Right lung (tissue), 10 donors: Measurements from ENCODE around the gene USP30. TPM values are rescaled to one million over a fixed set of nuclear protein-coding genes. Genes with fewer than 3 reads are reported as not detected.
"Not testable (repeated sequence)": the region's sequence is repeated elsewhere in the genome, so short reads cannot be mapped to it uniquely, and the experiment has no call there.

Source experiments
- DNase-seq, 2 donors: peaks; one replicate each; pipeline ENCODE4 v3.0.0-alpha.2; 2013
- long read RNA-seq, 8 donors: transcript quantifications; one replicate each; lab custom pipeline, GENCODE V29; 2026
- polyA plus RNA-seq, 5 donors: library from polyadenylated mRNA; unstranded; fragments of 120-200 nt; gene quantifications; one replicate each; pipeline versions ENCODE4 v1.2.1 to v1.2.3, GENCODE V29; 2013; ENCODE audit warnings: inconsistent platforms in 1 of 5, low replicate concordance in 1 of 5; ENCODE audit not compliant: insufficient read length in 5 of 5, insufficient read depth in 1 of 5

Gene USP30
- polyA plus RNA-seq = 10 to 100 TPM; 20.2 to 29.3 (median 24.6) TPM
- long read RNA-seq, donor 1, partial matches to known transcripts = 0 of 3 reads
- long read RNA-seq, donor 1, other reads (novel, unspliced or antisense) = 0 of 3 reads
- long read RNA-seq, donor 2, transcript USP30-201 (13 exons, 3,742 nt) = major isoform, 5 of 5 reads
- long read RNA-seq, donor 2, partial matches to known transcripts = 0 of 5 reads
- long read RNA-seq, donor 2, other reads (novel, unspliced or antisense) = 0 of 5 reads
- long read RNA-seq, donor 3, partial matches to known transcripts = 0 of 2 reads
- long read RNA-seq, donor 3, other reads (novel, unspliced or antisense) = 0 of 2 reads
- long read RNA-seq, donor 4, partial matches to known transcripts = 11 of 30 reads
- long read RNA-seq, donor 4, other reads (novel, unspliced or antisense) = 15 of 30 reads
- long read RNA-seq, donor 5, partial matches to known transcripts = 7 of 49 reads
- long read RNA-seq, donor 5, other reads (novel, unspliced or antisense) = 38 of 49 reads
- long read RNA-seq, donor 6, transcript USP30-201 (13 exons, 3,742 nt) = major isoform, 5 of 33 reads
- long read RNA-seq, donor 6, partial matches to known transcripts = 22 of 33 reads
- long read RNA-seq, donor 6, other reads (novel, unspliced or antisense) = 6 of 33 reads
- long read RNA-seq, donor 7, partial matches to known transcripts = 0 of 4 reads
- long read RNA-seq, donor 7, other reads (novel, unspliced or antisense) = 0 of 4 reads
- long read RNA-seq, donor 8, partial matches to known transcripts = 6 of 27 reads
- long read RNA-seq, donor 8, other reads (novel, unspliced or antisense) = 21 of 27 reads

GRCh38 chr12:109052414-109053323 is at the start of gene USP30:
Gene USP30 (plus strand): TSS chr12:109052576. CDS start chr12:109052679, 103 bp downstream.
- peak; percentile 85 to 86 for DNase-seq

GRCh38 chr12:109004017-109004416 is 48.4 kb upstream of the USP30 start:
- no peak for DNase-seq

GRCh38 chr12:109009766-109010165 is 42.6 kb upstream of the USP30 start:
- no peak for DNase-seq

- DNase-seq = no peak
Measured at GRCh38 chr12:109010259-109010658, 42.1 kb upstream of the USP30 start.

GRCh38 chr12:109014984-109015765 is 37.2 kb upstream of the USP30 start:
- no peak for DNase-seq

GRCh38 chr12:109016016-109016415 is 36.4 kb upstream of the USP30 start:
- no peak for DNase-seq

- DNase-seq = no peak
Measured at GRCh38 chr12:109016978-109017377, 35.4 kb upstream of the USP30 start.

GRCh38 chr12:109018296-109018695 is 34.1 kb upstream of the USP30 start:
- DNase-seq = no peak

GRCh38 chr12:109020146-109020795 is 32.1 kb upstream of the USP30 start:
- DNase-seq = no peak

GRCh38 chr12:109020796-109021380 is 31.5 kb upstream of the USP30 start, which contains the start of gene SVOP:
Gene SVOP (minus strand): TSS chr12:109021068. CDS start chr12:109020868, 200 bp downstream.
- DNase-seq = peak; percentile 78 to 80

GRCh38 chr12:109027767-109028166 is 24.6 kb upstream of the USP30 start:
- DNase-seq = no peak

- DNase-seq = not testable (repeated sequence)
Measured at GRCh38 chr12:109028624-109029023, 23.8 kb upstream of the USP30 start.

- no peak for DNase-seq
Measured at GRCh38 chr12:109029411-109029810, 23.0 kb upstream of the USP30 start.

- no peak for DNase-seq
Measured at GRCh38 chr12:109033239-109034196, 18.9 kb upstream of the USP30 start.

GRCh38 chr12:109036975-109037374 is 15.4 kb upstream of the USP30 start:
- no peak for DNase-seq

GRCh38 chr12:109044241-109044640 is 8.1 kb upstream of the USP30 start:
- no peak for DNase-seq

GRCh38 chr12:109047081-109047805 is 5.1 kb upstream of the USP30 start:
- DNase-seq = no peak

- DNase-seq = not testable (repeated sequence)
Measured at GRCh38 chr12:109048706-109049105, 3.7 kb upstream of the USP30 start.
